ENCODE measurements around the gene AMPH. TPM values are rescaled to one million over a fixed set of nuclear protein-coding genes. Genes with fewer than 3 reads are reported as not detected.

AMPH gene
- polyA plus RNA-seq, 1 donor (not counting 4 experiments of a cell fraction or from before 2014, with no cell fraction given), result not detected

- H3K4me3 ChIP-seq (ENCODE audit: control insufficient read depth in 2 of 3, extremely low read depth in 1 of 3, insufficient read depth in 2 of 3, low read depth in 1 of 3, low read length in 3 of 3), result no peak overlapping the region
- H3K9ac ChIP-seq (ENCODE audit: control insufficient read depth, extremely low read depth, insufficient read depth, low read length), result no peak overlapping the region
- no peaks in the 10 kb centered on the region for H3K9me1 ChIP-seq (ENCODE audit: control insufficient read depth, extremely low read depth, insufficient read depth, low read length)
- TF ChIP-seq, protein P1, sequence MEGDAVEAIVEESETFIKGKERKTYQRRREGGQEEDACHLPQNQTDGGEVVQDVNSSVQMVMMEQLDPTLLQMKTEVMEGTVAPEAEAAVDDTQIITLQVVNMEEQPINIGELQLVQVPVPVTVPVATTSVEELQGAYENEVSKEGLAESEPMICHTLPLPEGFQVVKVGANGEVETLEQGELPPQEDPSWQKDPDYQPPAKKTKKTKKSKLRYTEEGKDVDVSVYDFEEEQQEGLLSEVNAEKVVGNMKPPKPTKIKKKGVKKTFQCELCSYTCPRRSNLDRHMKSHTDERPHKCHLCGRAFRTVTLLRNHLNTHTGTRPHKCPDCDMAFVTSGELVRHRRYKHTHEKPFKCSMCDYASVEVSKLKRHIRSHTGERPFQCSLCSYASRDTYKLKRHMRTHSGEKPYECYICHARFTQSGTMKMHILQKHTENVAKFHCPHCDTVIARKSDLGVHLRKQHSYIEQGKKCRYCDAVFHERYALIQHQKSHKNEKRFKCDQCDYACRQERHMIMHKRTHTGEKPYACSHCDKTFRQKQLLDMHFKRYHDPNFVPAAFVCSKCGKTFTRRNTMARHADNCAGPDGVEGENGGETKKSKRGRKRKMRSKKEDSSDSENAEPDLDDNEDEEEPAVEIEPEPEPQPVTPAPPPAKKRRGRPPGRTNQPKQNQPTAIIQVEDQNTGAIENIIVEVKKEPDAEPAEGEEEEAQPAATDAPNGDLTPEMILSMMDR (optimal IDR thresholded peaks at IDR 0.05 in 1 of 3, IDR thresholded peaks at IDR 0.05 in 1 of 3, conservative IDR thresholded peaks at IDR 0.05 in 1 of 3; ENCODE audit: extremely low read depth in 1 of 3, insufficient read depth in 2 of 3, low read length in 3 of 3), result no peak
- no peak for TF ChIP-seq EZH2 (IDR thresholded peaks at IDR 0.05; ENCODE audit: low read length)
- no peaks in the 10 kb centered on the region for H3K36me3 ChIP-seq (ENCODE audit: control insufficient read depth in 2 of 2, extremely low read depth in 1 of 2, insufficient read depth in 2 of 2, low read length in 2 of 2)
- no peak overlapping the region for H2AFZ ChIP-seq (ENCODE audit: control insufficient read depth, low read length)
- H3K27ac ChIP-seq (ENCODE audit: control insufficient read depth, insufficient read depth, low read length), result no peak overlapping the region
- no peaks in the 10 kb centered on the region for H3K27me3 ChIP-seq (ENCODE audit: control insufficient read depth, extremely low read depth, insufficient read depth, low read length)
- no peak overlapping the region for H3K4me2 ChIP-seq (ENCODE audit: control insufficient read depth, extremely low read depth, insufficient read depth, low read depth, low read length)
- H4K20me1 ChIP-seq (ENCODE audit: control insufficient read depth, extremely low read depth, insufficient read depth, low read length), result no peaks in the 10 kb centered on the region
- H3K4me1 ChIP-seq (ENCODE audit: control insufficient read depth, extremely low read depth, insufficient read depth, low read length), result no peaks in the 10 kb centered on the region
- FAIRE-seq (no peak), DNase-seq (ENCODE audit: low read depth, low spot score) (no peak)
- dilution Hi-C loops (cut with MboI; ENCODE audit: extremely low pct_ligation_motif_present, low sequenced_read_pairs), result no loop called here
- H3K9me3 ChIP-seq (ENCODE audit: control insufficient read depth, low read depth, low read length), result no peaks in the 10 kb centered on the region
- no peaks in the 10 kb centered on the region for H3K79me2 ChIP-seq (ENCODE audit: control insufficient read depth, insufficient read depth, low read length)
Measured at GRCh38 chr7:38584443-38585210, 46.5 kb downstream of the AMPH start.

GRCh38 chr7:38580485-38580884, 50.7 kb downstream of the AMPH start:
- Histone ChIP-seq H3K27ac (ENCODE audit: control insufficient read depth, insufficient read depth, low read length) (no peak overlapping the region), H2AFZ (ENCODE audit: control insufficient read depth, low read length) (no peak overlapping the region), H3K36me3 (ENCODE audit: control insufficient read depth in 2 of 2, extremely low read depth in 1 of 2, insufficient read depth in 2 of 2, low read length in 2 of 2) (no peaks in the 10 kb centered on the region), H3K79me2 (ENCODE audit: control insufficient read depth, insufficient read depth, low read length) (no peaks in the 10 kb centered on the region), H3K9ac (ENCODE audit: control insufficient read depth, extremely low read depth, insufficient read depth, low read length) (no peak overlapping the region), H3K4me1 (ENCODE audit: control insufficient read depth, extremely low read depth, insufficient read depth, low read length) (no peaks in the 10 kb centered on the region), H3K4me3 (ENCODE audit: control insufficient read depth in 2 of 3, extremely low read depth in 1 of 3, insufficient read depth in 2 of 3, low read depth in 1 of 3, low read length in 3 of 3) (no peak overlapping the region), H3K9me1 (ENCODE audit: control insufficient read depth, extremely low read depth, insufficient read depth, low read length) (no peaks in the 10 kb centered on the region), H4K20me1 (ENCODE audit: control insufficient read depth, extremely low read depth, insufficient read depth, low read length) (no peaks in the 10 kb centered on the region), H3K27me3 (ENCODE audit: control insufficient read depth, extremely low read depth, insufficient read depth, low read length) (no peaks in the 10 kb centered on the region), H3K9me3 (ENCODE audit: control insufficient read depth, low read depth, low read length) (no peaks in the 10 kb centered on the region), H3K4me2 (ENCODE audit: control insufficient read depth, extremely low read depth, insufficient read depth, low read depth, low read length) (no peak overlapping the region)
- dilution Hi-C loops (cut with MboI; ENCODE audit: extremely low pct_ligation_motif_present, low sequenced_read_pairs), result no loop called here
- FAIRE-seq (no peak), DNase-seq (ENCODE audit: low read depth, low spot score) (no peak)
- no peak for TF ChIP-seq EZH2 (IDR thresholded peaks at IDR 0.05; ENCODE audit: low read length)
- TF ChIP-seq, protein P1 (optimal IDR thresholded peaks at IDR 0.05 in 1 of 3, IDR thresholded peaks at IDR 0.05 in 1 of 3, conservative IDR thresholded peaks at IDR 0.05 in 1 of 3; ENCODE audit: extremely low read depth in 1 of 3, insufficient read depth in 2 of 3, low read length in 3 of 3), result no peak
